ENCODE results near the gene CPOX.

CPOX gene

DNA sequence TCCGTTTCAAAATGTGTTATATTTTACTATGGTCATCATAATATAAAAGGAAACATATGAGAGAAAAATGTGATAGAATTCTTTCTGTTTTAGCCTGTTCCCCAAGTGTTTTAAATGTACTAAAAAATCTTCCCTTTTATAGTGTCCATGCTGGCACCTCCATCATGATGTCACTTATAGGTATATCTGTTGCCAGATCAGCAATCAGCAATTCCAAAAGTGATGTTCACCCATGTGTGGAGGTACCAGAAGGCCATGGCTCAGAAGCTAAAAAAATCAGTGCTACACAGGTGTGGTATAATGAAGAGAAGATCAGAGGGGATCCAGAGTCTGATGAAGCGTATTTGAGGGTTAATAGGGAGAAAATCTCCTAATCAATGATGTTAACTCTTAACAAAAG is 62.7 kb downstream of the CPOX start:
- peaks cover 30% of the 10 kb centered on the region for H3K36me3 Mint-ChIP-seq
- H3K27ac Mint-ChIP-seq, result no peak overlapping the region
- H3K27me3 Mint-ChIP-seq, result no peaks in the 10 kb centered on the region
- peaks cover 58% of the 10 kb centered on the region for H3K4me1 Mint-ChIP-seq
- no peak for DNase-seq
- H3K9me3 Mint-ChIP-seq, result peaks cover 1% of the 10 kb centered on the region
- H3K4me3 Mint-ChIP-seq, result no peak overlapping the region
- CTCF ChIA-PET, result no interaction called here

DNA sequence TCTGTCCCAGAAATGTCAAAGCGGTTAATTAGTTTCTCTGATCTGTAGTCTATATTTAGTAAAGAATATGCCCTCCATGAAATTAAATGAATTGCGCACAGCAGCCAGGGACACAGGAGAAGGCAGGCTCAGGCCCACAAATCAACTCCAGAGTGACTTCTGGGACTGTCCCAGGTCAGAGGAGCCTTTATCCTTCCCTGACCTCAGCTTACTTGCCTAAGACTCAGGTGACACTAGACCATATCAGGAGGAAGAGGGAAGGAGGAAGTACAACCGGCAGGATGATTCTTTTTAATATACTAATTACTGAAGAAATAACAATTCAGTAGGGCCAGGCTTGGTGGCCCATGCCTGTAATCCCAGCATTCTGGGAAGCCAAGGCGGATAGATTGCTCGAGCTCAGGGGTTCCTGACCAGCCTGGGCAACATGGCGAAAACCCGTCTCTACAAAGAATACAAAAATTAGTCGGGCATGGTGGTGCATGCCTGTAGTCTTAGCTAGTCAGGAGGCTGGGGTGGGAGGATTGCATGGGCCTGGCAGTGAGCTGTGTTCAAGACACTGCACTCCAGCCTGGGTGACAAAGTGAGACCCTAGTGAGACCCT is 63.5 kb downstream of the CPOX start:
- H3K36me3 Mint-ChIP-seq, result peaks cover 36% of the 10 kb centered on the region
- CTCF ChIA-PET, result no interaction called here
- H3K9me3 Mint-ChIP-seq, result peaks cover 3% of the 10 kb centered on the region
- H3K27ac Mint-ChIP-seq, result no peak overlapping the region
- H3K4me3 Mint-ChIP-seq, result no peak overlapping the region
- DNase-seq, result no peak
- H3K4me1 Mint-ChIP-seq, result peaks cover 65% of the 10 kb centered on the region
- no peaks in the 10 kb centered on the region for H3K27me3 Mint-ChIP-seq

Data from activated naive CD4-positive, alpha-beta T cell treated with anti-CD3 and anti-CD28 coated beads, Interleukin-2, amount 10 ng/mL, durations not matched to agents 7 days and 5 days (primary cell).